Fibroblast of villous mesenchyme (primary cell): ENCODE results near the gene MTG1. TPM values are rescaled to one million over a fixed set of nuclear protein-coding genes. Genes with fewer than 3 reads are reported as not detected.

Experiments
- DNase-seq: peaks from one replicate; pipeline ENCODE4 v3.0.0-alpha.2; 2010; ENCODE audit warnings: low read depth
- H3K4me3 ChIP-seq: 2 replicates; pipeline ENCODE4 v1.5.1; 2011; ENCODE audit warnings: low read depth, mild to moderate bottlenecking, low read length
- total RNA-seq: library from RNA; depleted of rRNA; stranded (reverse); fragments of >200 nt; gene quantifications from 2 replicates; pipeline ENCODE4 v1.2.3, GENCODE V29; 2012
- TF ChIP-seq, protein P1 (sequence below): IDR thresholded peaks from 2 replicates; pipeline ENCODE4 v1.5.1; 2012; ENCODE audit warnings: low read depth, mild to moderate bottlenecking, low read length; ENCODE audit not compliant: insufficient read depth

Gene MTG1
- total RNA-seq, result 22.5 and 35.4 TPM in 2 replicates

DNA sequence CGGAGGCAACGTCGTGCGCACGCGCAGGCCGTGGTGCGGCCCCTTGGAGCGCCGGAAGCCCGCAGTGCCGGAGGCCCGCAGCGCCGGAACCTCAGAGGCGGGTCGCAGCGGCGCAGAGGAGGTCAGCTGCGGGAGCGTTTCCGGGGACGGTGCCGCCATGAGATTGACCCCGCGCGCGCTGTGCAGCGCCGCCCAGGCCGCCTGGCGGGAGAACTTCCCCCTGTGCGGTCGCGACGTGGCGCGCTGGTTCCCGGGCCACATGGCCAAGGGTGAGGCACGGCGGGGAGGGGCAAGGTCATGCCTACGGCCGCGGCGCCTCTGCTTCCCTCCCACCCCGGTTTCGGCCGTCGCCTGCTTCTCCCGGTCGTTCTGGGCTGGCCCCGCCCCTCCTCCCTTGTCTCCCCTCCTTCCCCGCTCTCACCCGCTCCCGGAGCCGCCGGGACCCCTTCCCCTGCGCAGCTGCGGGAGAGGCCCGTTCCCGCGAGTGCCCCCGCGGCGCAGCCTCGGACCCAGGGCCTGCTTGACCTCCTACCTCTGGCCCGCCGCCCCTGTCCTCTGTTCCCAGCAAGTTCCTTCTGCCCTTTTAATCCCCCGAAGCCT, at the start of gene MTG1:
MTG1 (plus strand) TSS at position 94 of the 600 bp plus-strand sequence; CDS start at position 158, 64 bp downstream.
- TF ChIP-seq, protein P1, sequence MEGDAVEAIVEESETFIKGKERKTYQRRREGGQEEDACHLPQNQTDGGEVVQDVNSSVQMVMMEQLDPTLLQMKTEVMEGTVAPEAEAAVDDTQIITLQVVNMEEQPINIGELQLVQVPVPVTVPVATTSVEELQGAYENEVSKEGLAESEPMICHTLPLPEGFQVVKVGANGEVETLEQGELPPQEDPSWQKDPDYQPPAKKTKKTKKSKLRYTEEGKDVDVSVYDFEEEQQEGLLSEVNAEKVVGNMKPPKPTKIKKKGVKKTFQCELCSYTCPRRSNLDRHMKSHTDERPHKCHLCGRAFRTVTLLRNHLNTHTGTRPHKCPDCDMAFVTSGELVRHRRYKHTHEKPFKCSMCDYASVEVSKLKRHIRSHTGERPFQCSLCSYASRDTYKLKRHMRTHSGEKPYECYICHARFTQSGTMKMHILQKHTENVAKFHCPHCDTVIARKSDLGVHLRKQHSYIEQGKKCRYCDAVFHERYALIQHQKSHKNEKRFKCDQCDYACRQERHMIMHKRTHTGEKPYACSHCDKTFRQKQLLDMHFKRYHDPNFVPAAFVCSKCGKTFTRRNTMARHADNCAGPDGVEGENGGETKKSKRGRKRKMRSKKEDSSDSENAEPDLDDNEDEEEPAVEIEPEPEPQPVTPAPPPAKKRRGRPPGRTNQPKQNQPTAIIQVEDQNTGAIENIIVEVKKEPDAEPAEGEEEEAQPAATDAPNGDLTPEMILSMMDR, result peak; percentile 5
- peak; percentile 92 for DNase-seq
- H3K4me3 ChIP-seq, result peak within 1 kb of the TSS; percentile 95

DNA sequence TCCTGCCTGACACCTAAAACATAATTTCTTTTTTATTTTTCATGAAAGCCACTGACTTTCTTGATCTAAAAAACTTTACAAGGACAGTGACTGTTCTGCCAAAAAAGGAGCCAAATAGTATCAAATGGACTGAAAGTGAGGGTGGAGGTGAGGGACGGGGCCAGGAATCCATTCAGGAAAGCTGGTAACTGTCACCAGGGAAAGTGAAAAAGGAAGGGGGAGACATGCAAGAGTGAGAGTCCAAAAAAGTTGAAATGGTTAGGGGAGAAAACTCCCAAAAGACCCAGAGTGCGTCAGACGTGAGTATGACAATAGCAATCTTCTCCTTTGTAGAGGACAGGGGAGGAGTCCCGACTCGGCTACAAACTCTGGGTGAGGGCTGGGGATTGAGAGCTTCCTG, 49.7 kb upstream of the MTG1 start:
- H3K4me3 ChIP-seq, result no peak overlapping the region
- TF ChIP-seq, protein P1, result no peak
- no peak for DNase-seq

GRCh38 chr10:133346413-133346812, 47.5 kb upstream of the MTG1 start:
- TF ChIP-seq, protein P1, result no peak
- no peak for DNase-seq
- no peak overlapping the region for H3K4me3 ChIP-seq

GRCh38 chr10:133347710-133348517, 46.0 kb upstream of the MTG1 start:
- DNase-seq, result no peak
- no peak overlapping the region for H3K4me3 ChIP-seq
- TF ChIP-seq, protein P1, result no peak

- TF ChIP-seq, protein P1, result no peak
- H3K4me3 ChIP-seq, result no peak overlapping the region
- DNase-seq, result no peak
Measured at GRCh38 chr10:133349160-133349568, 44.8 kb upstream of the MTG1 start.

- TF ChIP-seq, protein P1, result no peak
- DNase-seq, result no peak
- H3K4me3 ChIP-seq, result no peak overlapping the region
Measured at GRCh38 chr10:133349577-133350011, 44.4 kb upstream of the MTG1 start.
